Neural progenitor cell (in vitro differentiated cells): ENCODE measurements around the gene STRN4.

Source experiments
- CTCF ChIP-seq: fragments of 200-600 bp; sonication (generic); IDR thresholded peaks from 2 replicates; pipeline ENCODE4 v1.5.1; 2017; ENCODE audit warnings: antibody characterized with exemption, mild to moderate bottlenecking
- EZH2 ChIP-seq: fragments of 200-600 bp; sonication (generic); IDR thresholded peaks from 2 replicates; pipeline ENCODE4 v1.6.1; 2017; ENCODE audit warnings: antibody characterized with exemption, mild to moderate bottlenecking, moderate library complexity

GRCh38 chr19:46733690-46734292 is 12.5 kb downstream of the STRN4 start:
- TF ChIP-seq CTCF: no peak
- no peak for TF ChIP-seq EZH2
